ENCODE results near the gene ZNF618.

DNA sequence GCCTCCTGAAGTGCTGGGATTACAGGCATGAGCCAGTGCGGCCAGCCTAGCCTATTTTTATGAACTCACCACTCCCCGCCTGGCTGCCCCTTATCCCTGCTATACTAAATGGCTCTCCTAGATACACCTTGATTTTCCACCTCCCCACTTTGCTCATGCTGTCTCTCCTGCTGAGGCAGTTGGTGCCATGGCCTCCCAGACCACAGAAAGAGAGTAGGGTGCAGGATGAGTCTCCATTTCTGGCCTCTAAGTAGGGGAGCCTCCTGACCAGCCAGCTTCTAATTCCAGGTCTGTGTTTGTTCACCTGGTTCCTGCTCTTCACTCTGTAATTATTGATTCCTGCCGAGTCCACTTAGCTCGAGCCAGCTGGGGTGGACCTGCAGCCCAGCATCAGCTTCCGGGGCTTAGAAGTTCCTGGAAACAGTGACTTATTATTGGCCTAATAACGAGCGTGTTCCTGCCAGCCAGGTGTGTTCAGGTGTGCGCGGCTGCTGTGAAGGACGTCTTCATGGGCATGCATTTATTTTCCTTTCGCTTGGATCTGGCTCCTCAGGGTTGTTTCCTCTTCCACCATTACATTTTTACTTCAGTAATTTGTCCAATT, 34.0 kb downstream of the ZNF618 start:
- no peak for TF ChIP-seq POLR2A (IDR thresholded peaks at IDR 0.05; ENCODE audit: low read depth, low read length)
- no peak for TF ChIP-seq TAF1 (IDR thresholded peaks at IDR 0.05; ENCODE audit: borderline replicate concordance, low read depth, low read length)
- TF ChIP-seq POLR2AphosphoS5 (IDR thresholded peaks at IDR 0.05; ENCODE audit: low read depth, low read length): no peak

Measured in GM12892 (cell line).